ENCODE measurements around the gene WASF1. TPM values are rescaled to one million over a fixed set of nuclear protein-coding genes. Genes with fewer than 3 reads are reported as not detected.
A peak's percentile ranks its signal among the peaks of the same experiment; 100 is the strongest.

The WASF1 gene
- total RNA-seq, 1 experiment from 2014 or later, result 28.6 TPM

- H4K8ac ChIP-seq (replicated peaks; ENCODE audit: insufficient read length, low read depth, low read length), result no peak overlapping the region
- H2AK5ac ChIP-seq (ENCODE audit: insufficient read length, low read length), result no peak overlapping the region
- H3K9me3 ChIP-seq (ENCODE audit: control insufficient read depth, low read depth, low read length), result no peaks in the 10 kb centered on the region
- H3K27me3 Mint-ChIP-seq (ENCODE audit: low read depth), result no peaks in the 10 kb centered on the region
- no peak overlapping the region for H3K56ac ChIP-seq (ENCODE audit: insufficient read length, low read depth, low read length)
- H3K4me1 Mint-ChIP-seq, result peaks cover 21 to 24% of the 10 kb centered on the region in 2 experiments
- no peak overlapping the region for H3K18ac ChIP-seq (ENCODE audit: insufficient read length, low read depth, low read length)
- H3K27ac ChIP-seq (ENCODE audit: insufficient read length, low read depth, low read length), result no peak overlapping the region
- peak overlapping the region in 1 of 3 experiments; percentile 5; a peak in 1 of 7 replicates for H3K27ac Mint-ChIP-seq
- no peak overlapping the region for H3K4me2 ChIP-seq (ENCODE audit: insufficient read depth, insufficient read length, low read length)
- H3K4ac ChIP-seq (ENCODE audit: low read depth, low read length), result no peak overlapping the region
- no peak overlapping the region for H2BK20ac ChIP-seq (ENCODE audit: low read depth, low read length, poor library complexity, severe bottlenecking)
- no peak overlapping the region for H2BK5ac ChIP-seq (ENCODE audit: insufficient read length, low read length)
- no peak for DNase-seq
- H4K5ac ChIP-seq (ENCODE audit: insufficient read length, low read depth, low read length), result no peak overlapping the region
- no peak overlapping the region for H3K23ac ChIP-seq (ENCODE audit: insufficient read length, low read depth, low read length)
- no peak overlapping the region for H2AFZ ChIP-seq (ENCODE audit: low read length)
- H2BK120ac ChIP-seq (ENCODE audit: low read depth, low read length, poor library complexity, severe bottlenecking), result no peak overlapping the region
- H3K79me2 ChIP-seq (ENCODE audit: insufficient read depth, low read length), result peaks cover 8% of the 10 kb centered on the region; the same call in 1 of the 2 replicates
- TF ChIP-seq, protein P1, sequence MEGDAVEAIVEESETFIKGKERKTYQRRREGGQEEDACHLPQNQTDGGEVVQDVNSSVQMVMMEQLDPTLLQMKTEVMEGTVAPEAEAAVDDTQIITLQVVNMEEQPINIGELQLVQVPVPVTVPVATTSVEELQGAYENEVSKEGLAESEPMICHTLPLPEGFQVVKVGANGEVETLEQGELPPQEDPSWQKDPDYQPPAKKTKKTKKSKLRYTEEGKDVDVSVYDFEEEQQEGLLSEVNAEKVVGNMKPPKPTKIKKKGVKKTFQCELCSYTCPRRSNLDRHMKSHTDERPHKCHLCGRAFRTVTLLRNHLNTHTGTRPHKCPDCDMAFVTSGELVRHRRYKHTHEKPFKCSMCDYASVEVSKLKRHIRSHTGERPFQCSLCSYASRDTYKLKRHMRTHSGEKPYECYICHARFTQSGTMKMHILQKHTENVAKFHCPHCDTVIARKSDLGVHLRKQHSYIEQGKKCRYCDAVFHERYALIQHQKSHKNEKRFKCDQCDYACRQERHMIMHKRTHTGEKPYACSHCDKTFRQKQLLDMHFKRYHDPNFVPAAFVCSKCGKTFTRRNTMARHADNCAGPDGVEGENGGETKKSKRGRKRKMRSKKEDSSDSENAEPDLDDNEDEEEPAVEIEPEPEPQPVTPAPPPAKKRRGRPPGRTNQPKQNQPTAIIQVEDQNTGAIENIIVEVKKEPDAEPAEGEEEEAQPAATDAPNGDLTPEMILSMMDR (conservative IDR thresholded peaks at IDR 0.05), result no peak
- peaks cover 3% of the 10 kb centered on the region for H3K23me2 ChIP-seq (ENCODE audit: insufficient read length, low read depth, low read length, poor library complexity, severe bottlenecking)
- H3K4me1 ChIP-seq (ENCODE audit: insufficient read depth, low read length), result peaks cover 2% of the 10 kb centered on the region; the same call in 1 of the 2 replicates
- H3K4me3 Mint-ChIP-seq, result no peak overlapping the region
- no peaks in the 10 kb centered on the region for H4K20me1 ChIP-seq (ENCODE audit: control insufficient read depth, insufficient read depth, insufficient read length)
- no peak overlapping the region for H2BK12ac ChIP-seq (ENCODE audit: insufficient read length, low read depth, low read length)
- WGBS (ENCODE audit: extremely low coverage, insufficient read length, low lambda C conversion rate), result no CpG with 5 or more reads among the region's 4 CpGs
- H3T11ph ChIP-seq (ENCODE audit: low read length), result no peak overlapping the region
- H3K36me3 Mint-ChIP-seq (ENCODE audit: insufficient read depth in 1 of 3, low read depth in 3 of 3), result no peaks in the 10 kb centered on the region
- H3K9ac ChIP-seq (ENCODE audit: extremely low read depth, insufficient read length, low read length), result no peak overlapping the region
- no peaks in the 10 kb centered on the region for H3K9me3 Mint-ChIP-seq
- H3K14ac ChIP-seq (ENCODE audit: insufficient read depth, low read length), result no peak overlapping the region
- peaks cover 2% of the 10 kb centered on the region for H3K79me1 ChIP-seq (ENCODE audit: insufficient read depth, low read depth, low read length, poor library complexity, severe bottlenecking)
- H2BK15ac ChIP-seq (ENCODE audit: low read depth, low read length), result no peak overlapping the region
- H3K27me3 ChIP-seq (ENCODE audit: insufficient read depth, low read length), result no peaks in the 10 kb centered on the region
- H4K91ac ChIP-seq (ENCODE audit: insufficient read length, low read depth, low read length), result no peak overlapping the region
Observed at GRCh38 chr6:110173506-110174132, 5.9 kb downstream of the WASF1 start.

Data from H9 (cell line).